Measurements from ENCODE around the gene HMMR. TPM values are rescaled to one million over a fixed set of nuclear protein-coding genes. Genes with fewer than 3 reads are reported as not detected.
A peak's percentile ranks its signal among the peaks of the same experiment; 100 is the strongest.

HMMR gene
- total RNA-seq, 4 donors from 2014 or later, result 2.6 to 4.3 (median 3.0) TPM

- TF ChIP-seq, protein P1, sequence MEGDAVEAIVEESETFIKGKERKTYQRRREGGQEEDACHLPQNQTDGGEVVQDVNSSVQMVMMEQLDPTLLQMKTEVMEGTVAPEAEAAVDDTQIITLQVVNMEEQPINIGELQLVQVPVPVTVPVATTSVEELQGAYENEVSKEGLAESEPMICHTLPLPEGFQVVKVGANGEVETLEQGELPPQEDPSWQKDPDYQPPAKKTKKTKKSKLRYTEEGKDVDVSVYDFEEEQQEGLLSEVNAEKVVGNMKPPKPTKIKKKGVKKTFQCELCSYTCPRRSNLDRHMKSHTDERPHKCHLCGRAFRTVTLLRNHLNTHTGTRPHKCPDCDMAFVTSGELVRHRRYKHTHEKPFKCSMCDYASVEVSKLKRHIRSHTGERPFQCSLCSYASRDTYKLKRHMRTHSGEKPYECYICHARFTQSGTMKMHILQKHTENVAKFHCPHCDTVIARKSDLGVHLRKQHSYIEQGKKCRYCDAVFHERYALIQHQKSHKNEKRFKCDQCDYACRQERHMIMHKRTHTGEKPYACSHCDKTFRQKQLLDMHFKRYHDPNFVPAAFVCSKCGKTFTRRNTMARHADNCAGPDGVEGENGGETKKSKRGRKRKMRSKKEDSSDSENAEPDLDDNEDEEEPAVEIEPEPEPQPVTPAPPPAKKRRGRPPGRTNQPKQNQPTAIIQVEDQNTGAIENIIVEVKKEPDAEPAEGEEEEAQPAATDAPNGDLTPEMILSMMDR (IDR thresholded peaks at IDR 0.05), result no peak
- no peak for TF ChIP-seq POLR2A (IDR thresholded peaks at IDR 0.05)
- H3K4me3 ChIP-seq (ENCODE audit: low read depth, poor library complexity, severe bottlenecking), result no peak overlapping the region
- 12 to 19% methylated on average over 5 of the region's 5 CpGs for WGBS, 2 donors
- intact Hi-C loops (cut with DNase I; ENCODE audit: low total_unique reads), result no loop called here
- DNase-seq (ENCODE audit: low spot score in 2 of 2), result no peak
Observed at GRCh38 chr5:163508753-163509152, 48.3 kb downstream of the HMMR start.

- H3K4me3 ChIP-seq (ENCODE audit: low read depth, poor library complexity, severe bottlenecking), result no peak overlapping the region
- TF ChIP-seq POLR2A (IDR thresholded peaks at IDR 0.05), result no peak
- TF ChIP-seq, protein P1 (IDR thresholded peaks at IDR 0.05), result no peak
- intact Hi-C loops (cut with DNase I; ENCODE audit: low total_unique reads), result no loop called here
- WGBS, 2 donors, result 4 to 8% methylated on average over 7 of the region's 7 CpGs
- peak in 1 of 2 donors; percentile 50 for DNase-seq (ENCODE audit: low spot score in 2 of 2)
Observed at GRCh38 chr5:163509291-163509951, 49.0 kb downstream of the HMMR start.

GRCh38 chr5:163512526-163512925, 52.1 kb downstream of the HMMR start:
- DNase-seq (ENCODE audit: low spot score in 2 of 2), result no peak
- 84 to 89% methylated on average over 5 of the region's 5 CpGs for WGBS, 2 donors

DNA sequence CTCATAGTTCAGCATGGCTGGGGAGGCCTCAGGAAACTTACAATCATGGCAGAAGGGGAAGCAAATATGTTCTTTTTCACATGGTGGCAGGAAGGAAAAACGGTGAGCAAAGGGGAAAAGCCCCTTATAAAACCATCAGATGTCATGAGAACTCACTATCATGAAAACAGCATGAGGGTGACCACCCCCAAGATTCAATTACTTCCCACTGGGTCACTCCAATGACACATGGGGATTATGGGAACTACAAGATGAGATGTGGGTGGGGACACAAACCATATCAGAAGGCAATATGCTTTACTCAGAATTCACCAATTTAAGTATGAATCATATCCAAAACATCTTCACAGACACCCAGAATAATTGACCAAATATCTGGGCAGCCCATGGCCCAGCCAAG, 64.7 kb downstream of the HMMR start:
- H3K4me3 ChIP-seq (ENCODE audit: low read depth, poor library complexity, severe bottlenecking), result no peak overlapping the region
- WGBS, 2 donors, result 89 to 91% methylated on average over 1 of the region's 1 CpG
- no peak for TF ChIP-seq POLR2A (IDR thresholded peaks at IDR 0.05)
- TF ChIP-seq, protein P1 (IDR thresholded peaks at IDR 0.05), result no peak
- intact Hi-C loops (cut with DNase I; ENCODE audit: low total_unique reads), result no loop called here
- DNase-seq (ENCODE audit: low spot score in 2 of 2), result no peak

More at GRCh38 chr5:163512526-163512925, 52.1 kb downstream of the HMMR start:
- no peak overlapping the region for H3K4me3 ChIP-seq (ENCODE audit: low read depth, poor library complexity, severe bottlenecking)
- intact Hi-C loops (cut with DNase I; ENCODE audit: low total_unique reads), result no loop called here
- no peak for TF ChIP-seq POLR2A (IDR thresholded peaks at IDR 0.05)
- TF ChIP-seq, protein P1 (IDR thresholded peaks at IDR 0.05), result no peak

DNA sequence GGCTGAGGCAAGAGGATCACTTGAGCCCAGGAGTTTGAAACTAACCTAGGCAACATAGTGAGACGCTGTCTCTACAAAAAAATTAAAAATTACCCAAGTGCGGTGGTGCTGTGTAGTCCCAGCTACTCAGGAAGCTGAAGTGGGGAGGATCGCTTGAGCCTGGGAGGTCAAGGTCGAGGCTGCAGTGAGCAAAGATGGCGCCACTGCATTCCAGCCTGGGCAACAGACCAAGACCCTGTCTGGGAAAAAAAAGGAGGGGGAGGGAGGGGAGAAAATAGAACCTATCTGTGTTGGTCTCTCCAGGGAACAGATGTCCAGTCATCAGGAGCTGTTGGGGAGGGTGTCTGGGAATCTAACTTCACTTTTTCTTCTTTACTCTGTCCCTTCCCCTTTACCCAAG, 69.3 kb downstream of the HMMR start:
- TF ChIP-seq POLR2A (IDR thresholded peaks at IDR 0.05), result no peak
- TF ChIP-seq, protein P1 (IDR thresholded peaks at IDR 0.05), result no peak
- DNase-seq (ENCODE audit: low spot score in 2 of 2), result no peak
- WGBS, 2 donors, result 76 to 88% methylated on average over 5 of the region's 5 CpGs
- no peak overlapping the region for H3K4me3 ChIP-seq (ENCODE audit: low read depth, poor library complexity, severe bottlenecking)
- intact Hi-C loops (cut with DNase I; ENCODE audit: low total_unique reads), result no loop called here

DNA sequence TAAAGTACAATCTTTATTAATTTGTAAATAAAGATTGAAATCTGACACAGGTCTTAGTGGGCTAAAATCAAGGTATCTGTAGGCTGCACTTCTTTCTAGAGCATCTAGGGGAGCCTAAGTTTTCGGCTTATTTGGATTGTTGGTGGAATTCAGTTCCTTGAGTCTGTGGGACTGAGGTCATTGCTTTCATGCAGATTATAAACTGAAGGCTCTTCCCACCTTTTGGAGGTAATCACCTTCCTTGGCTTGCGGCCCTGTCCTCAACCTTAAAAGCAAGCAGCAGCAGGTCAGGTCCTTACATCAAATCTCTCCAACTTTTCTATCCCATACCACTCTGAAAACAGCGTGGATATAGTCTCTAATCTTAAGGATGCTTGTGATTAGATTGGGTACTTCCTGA, 70.8 kb downstream of the HMMR start:
- no peak for DNase-seq (ENCODE audit: low spot score in 2 of 2)
- no peak overlapping the region for H3K4me3 ChIP-seq (ENCODE audit: low read depth, poor library complexity, severe bottlenecking)
- intact Hi-C loops (cut with DNase I; ENCODE audit: low total_unique reads), result no loop called here
- WGBS, 2 donors, result 82 to 84% methylated on average over 3 of the region's 3 CpGs
- no peak for TF ChIP-seq POLR2A (IDR thresholded peaks at IDR 0.05)
- TF ChIP-seq, protein P1 (IDR thresholded peaks at IDR 0.05), result no peak

All from lower leg skin (tissue), 4 donors.